Measurements from ENCODE around the gene ACVR1B. TPM values are rescaled to one million over a fixed set of nuclear protein-coding genes. Genes with fewer than 3 reads are reported as not detected.

ACVR1B gene
- total and polyA plus RNA-seq, 4 donors: 4.0 to 21.9 (median 12.0) TPM

DNA sequence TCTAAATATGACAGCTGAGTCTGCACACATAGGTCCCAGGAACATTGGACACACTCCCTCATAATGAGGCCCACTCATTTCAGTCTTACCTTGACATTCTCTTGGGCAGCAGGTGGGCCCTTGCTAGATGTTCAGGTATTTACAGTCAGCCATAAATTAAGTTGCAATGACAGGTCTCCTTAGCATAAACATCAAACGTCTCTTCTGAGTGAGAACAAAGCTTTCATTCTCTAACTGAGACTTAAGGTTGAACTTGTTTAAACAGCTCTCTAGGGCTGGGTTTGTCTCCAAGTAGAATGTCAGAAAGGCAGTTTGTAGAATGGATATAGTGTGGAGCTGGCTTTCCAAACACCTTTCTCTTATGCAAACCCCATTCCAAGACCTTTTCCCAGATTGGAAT, 10.3 kb downstream of the ACVR1B start:
- H3K36me3 ChIP-seq (ENCODE audit: control insufficient read depth in 4 of 4, insufficient read depth in 3 of 4, low read depth in 1 of 4, low read length in 3 of 4): no peaks in the 10 kb centered on the region
- 49% methylated on average over 1 of the region's 1 CpG for WGBS
- peaks cover 0 to 33% (median 20%) of the 10 kb centered on the region in 4 donors for H3K4me1 ChIP-seq (ENCODE audit: control insufficient read depth in 4 of 4, insufficient read depth in 4 of 4, low read length in 3 of 4)
- TF ChIP-seq ZBTB33 (IDR thresholded peaks at IDR 0.05) (no peak), JUND (IDR thresholded peaks at IDR 0.05) (no peak), GABPA (IDR thresholded peaks at IDR 0.05 in 1 of 2, conservative IDR thresholded peaks at IDR 0.05 in 1 of 2) (no peak), RXRA (IDR thresholded peaks at IDR 0.05) (no peak), RAD21 (IDR thresholded peaks at IDR 0.05) (no peak)
- TF ChIP-seq, protein P1, sequence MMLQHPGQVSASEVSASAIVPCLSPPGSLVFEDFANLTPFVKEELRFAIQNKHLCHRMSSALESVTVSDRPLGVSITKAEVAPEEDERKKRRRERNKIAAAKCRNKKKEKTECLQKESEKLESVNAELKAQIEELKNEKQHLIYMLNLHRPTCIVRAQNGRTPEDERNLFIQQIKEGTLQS (IDR thresholded peaks at IDR 0.05): no peak
- no peaks in the 10 kb centered on the region for H3K27me3 ChIP-seq (ENCODE audit: control insufficient read depth in 4 of 4, insufficient read depth in 4 of 4, low read length in 3 of 4)
- no peak overlapping the region for H3K27ac ChIP-seq (ENCODE audit: low read depth in 1 of 2, low read length in 2 of 2)
- H3K9ac ChIP-seq (ENCODE audit: low read depth in 1 of 2, low read length in 2 of 2): no peak overlapping the region
- H3K9me3 ChIP-seq (ENCODE audit: control insufficient read depth in 4 of 4, low read length in 3 of 4): no peaks in the 10 kb centered on the region
- DNase-seq (ENCODE audit: low spot score): no peak
- H3K4me3 ChIP-seq (ENCODE audit: low read depth in 1 of 3, low read length in 3 of 3): no peak overlapping the region

DNA sequence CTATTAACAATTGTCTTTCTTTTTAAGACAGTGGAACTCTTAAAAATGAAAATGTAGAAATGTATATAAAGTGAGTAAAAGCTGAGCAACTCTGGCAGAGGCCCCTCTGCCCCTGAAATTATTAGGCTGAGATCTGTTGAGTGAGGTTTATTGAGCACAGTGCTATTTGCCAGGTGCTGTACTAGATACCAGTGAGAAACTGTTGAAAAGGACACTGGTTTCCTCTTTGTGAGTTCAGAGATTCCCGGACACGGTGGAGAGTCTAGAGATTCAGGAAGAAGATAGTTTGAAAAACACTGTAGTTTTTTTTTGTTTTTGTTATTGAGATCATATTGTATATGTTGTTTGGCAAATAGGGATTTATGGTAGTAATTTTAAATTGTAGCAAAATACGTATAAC, 11.2 kb downstream of the ACVR1B start:
- Histone ChIP-seq H3K4me3 (ENCODE audit: low read depth in 1 of 3, low read length in 3 of 3) (no peak overlapping the region), H3K4me1 (ENCODE audit: control insufficient read depth in 4 of 4, insufficient read depth in 4 of 4, low read length in 3 of 4) (peaks cover 2 to 32% (median 19%) of the 10 kb centered on the region in 4 donors), H3K9ac (ENCODE audit: low read depth in 1 of 2, low read length in 2 of 2) (no peak overlapping the region), H3K36me3 (ENCODE audit: control insufficient read depth in 4 of 4, insufficient read depth in 3 of 4, low read depth in 1 of 4, low read length in 3 of 4) (no peaks in the 10 kb centered on the region), H3K27me3 (ENCODE audit: control insufficient read depth in 4 of 4, insufficient read depth in 4 of 4, low read length in 3 of 4) (no peaks in the 10 kb centered on the region), H3K9me3 (ENCODE audit: control insufficient read depth in 4 of 4, low read length in 3 of 4) (no peaks in the 10 kb centered on the region), H3K27ac (ENCODE audit: low read depth in 1 of 2, low read length in 2 of 2) (no peak overlapping the region)
- TF ChIP-seq GABPA (IDR thresholded peaks at IDR 0.05 in 1 of 2, conservative IDR thresholded peaks at IDR 0.05 in 1 of 2): no peak
- TF ChIP-seq RXRA (IDR thresholded peaks at IDR 0.05): no peak
- TF ChIP-seq HNF4G (IDR thresholded peaks at IDR 0.05): no peak
- TF ChIP-seq TAF1 (conservative IDR thresholded peaks at IDR 0.05): no peak
- TF ChIP-seq JUND (IDR thresholded peaks at IDR 0.05): no peak
- TF ChIP-seq ZBTB33 (IDR thresholded peaks at IDR 0.05): no peak
- TF ChIP-seq, protein P2, sequence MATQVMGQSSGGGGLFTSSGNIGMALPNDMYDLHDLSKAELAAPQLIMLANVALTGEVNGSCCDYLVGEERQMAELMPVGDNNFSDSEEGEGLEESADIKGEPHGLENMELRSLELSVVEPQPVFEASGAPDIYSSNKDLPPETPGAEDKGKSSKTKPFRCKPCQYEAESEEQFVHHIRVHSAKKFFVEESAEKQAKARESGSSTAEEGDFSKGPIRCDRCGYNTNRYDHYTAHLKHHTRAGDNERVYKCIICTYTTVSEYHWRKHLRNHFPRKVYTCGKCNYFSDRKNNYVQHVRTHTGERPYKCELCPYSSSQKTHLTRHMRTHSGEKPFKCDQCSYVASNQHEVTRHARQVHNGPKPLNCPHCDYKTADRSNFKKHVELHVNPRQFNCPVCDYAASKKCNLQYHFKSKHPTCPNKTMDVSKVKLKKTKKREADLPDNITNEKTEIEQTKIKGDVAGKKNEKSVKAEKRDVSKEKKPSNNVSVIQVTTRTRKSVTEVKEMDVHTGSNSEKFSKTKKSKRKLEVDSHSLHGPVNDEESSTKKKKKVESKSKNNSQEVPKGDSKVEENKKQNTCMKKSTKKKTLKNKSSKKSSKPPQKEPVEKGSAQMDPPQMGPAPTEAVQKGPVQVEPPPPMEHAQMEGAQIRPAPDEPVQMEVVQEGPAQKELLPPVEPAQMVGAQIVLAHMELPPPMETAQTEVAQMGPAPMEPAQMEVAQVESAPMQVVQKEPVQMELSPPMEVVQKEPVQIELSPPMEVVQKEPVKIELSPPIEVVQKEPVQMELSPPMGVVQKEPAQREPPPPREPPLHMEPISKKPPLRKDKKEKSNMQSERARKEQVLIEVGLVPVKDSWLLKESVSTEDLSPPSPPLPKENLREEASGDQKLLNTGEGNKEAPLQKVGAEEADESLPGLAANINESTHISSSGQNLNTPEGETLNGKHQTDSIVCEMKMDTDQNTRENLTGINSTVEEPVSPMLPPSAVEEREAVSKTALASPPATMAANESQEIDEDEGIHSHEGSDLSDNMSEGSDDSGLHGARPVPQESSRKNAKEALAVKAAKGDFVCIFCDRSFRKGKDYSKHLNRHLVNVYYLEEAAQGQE (IDR thresholded peaks at IDR 0.05): no peak
- TF ChIP-seq NR2F2 (IDR thresholded peaks at IDR 0.05): no peak
- TF ChIP-seq YY1 (IDR thresholded peaks at IDR 0.05): no peak
- no peak for TF ChIP-seq HNF4A (conservative IDR thresholded peaks at IDR 0.05)
- TF ChIP-seq MAX (IDR thresholded peaks at IDR 0.05): no peak
- TF ChIP-seq FOXA2 (IDR thresholded peaks at IDR 0.05): no peak
- no peak for TF ChIP-seq RAD21 (IDR thresholded peaks at IDR 0.05)
- no peak for TF ChIP-seq CTCF (IDR thresholded peaks at IDR 0.05; ENCODE audit: low read depth, low read length, missing input control)
- TF ChIP-seq, protein P1 (IDR thresholded peaks at IDR 0.05): no peak
- TF ChIP-seq EGR1 (IDR thresholded peaks at IDR 0.05; ENCODE audit: low read depth in 2 of 2): no peak
- 75% methylated on average over 3 of the region's 3 CpGs for WGBS
- DNase-seq (ENCODE audit: low spot score): no peak

All from liver (tissue), 9 donors.